Activated naive CD8-positive, alpha-beta T cell (primary cell): ENCODE results near the gene MYDGF.
A peak's percentile ranks its signal among the peaks of the same experiment; 100 is the strongest.

ENCODE experiments used
- H3K27ac Mint-ChIP-seq: one replicate; pipeline ENCODE4 v1.8.0; 2021; ENCODE audit warnings: mixed read lengths
- H3K27me3 Mint-ChIP-seq: one replicate; pipeline ENCODE4 v1.8.0; 2021; ENCODE audit warnings: mixed read lengths
- H3K36me3 Mint-ChIP-seq: one replicate; pipeline ENCODE4 v1.8.0; 2021; ENCODE audit warnings: mixed read lengths
- H3K4me1 Mint-ChIP-seq: one replicate; pipeline ENCODE4 v1.8.0; 2021; ENCODE audit warnings: low read depth, mixed read lengths
- H3K4me3 Mint-ChIP-seq: one replicate; pipeline ENCODE4 v1.8.0; 2021; ENCODE audit warnings: mild to moderate bottlenecking, mixed read lengths
- H3K9me3 Mint-ChIP-seq: one replicate; pipeline ENCODE4 v1.8.0; 2021; ENCODE audit warnings: low read depth, mixed read lengths

MYDGF gene

DNA sequence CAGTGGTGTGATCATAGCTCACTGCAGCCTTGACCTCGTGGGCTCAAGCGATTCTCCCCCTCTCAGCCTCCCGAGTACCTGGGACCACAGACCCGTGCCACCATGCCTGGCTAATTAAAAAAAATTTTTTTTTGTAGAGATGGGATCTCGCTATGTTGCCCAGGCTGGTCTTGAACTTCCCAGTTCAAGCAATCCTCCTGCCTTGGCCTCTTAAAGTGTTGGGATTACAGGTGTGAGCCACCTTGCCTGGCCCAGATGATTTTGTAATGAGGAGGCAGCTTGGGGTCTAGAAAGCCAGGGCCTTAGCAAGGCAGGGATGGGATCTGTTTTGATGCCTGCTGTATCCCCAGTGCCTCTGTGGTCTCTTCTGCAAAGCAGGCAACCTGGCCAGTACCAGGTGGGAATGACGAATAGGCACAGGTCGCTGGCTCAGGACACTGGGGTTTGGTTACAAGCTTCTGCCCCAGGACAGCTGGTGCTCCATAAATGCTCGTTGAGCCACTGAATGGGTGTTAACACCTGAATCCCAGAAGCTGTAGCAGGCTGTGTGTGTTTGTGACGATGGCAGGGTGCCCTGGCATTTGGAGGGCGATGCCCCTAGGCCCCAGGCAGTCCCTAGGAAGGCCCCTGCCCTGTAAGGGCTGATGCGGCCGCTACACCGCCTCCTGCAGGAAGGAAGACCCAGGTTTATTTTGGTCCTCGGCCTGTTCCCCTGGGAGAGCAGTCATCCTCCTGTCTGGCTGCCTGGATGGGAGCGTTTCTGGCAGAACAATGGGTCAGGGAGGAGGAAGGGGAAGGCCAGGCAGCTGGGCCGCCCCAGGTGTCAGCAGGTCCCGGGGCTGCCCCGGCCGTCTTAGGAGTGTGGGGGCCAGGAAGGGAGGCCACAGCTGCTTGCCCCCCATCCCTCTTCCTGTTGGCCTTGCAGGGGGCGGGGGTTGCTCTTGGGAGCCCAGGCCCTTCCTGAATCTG lies 22.2 kb downstream of the MYDGF start:
- Mint-ChIP-seq H3K27ac (no peak overlapping the region), H3K36me3 (no peaks in the 10 kb centered on the region), H3K9me3 (no peaks in the 10 kb centered on the region), H3K27me3 (no peaks in the 10 kb centered on the region), H3K4me1 (peaks cover 3% of the 10 kb centered on the region), H3K4me3 (no peak overlapping the region)

DNA sequence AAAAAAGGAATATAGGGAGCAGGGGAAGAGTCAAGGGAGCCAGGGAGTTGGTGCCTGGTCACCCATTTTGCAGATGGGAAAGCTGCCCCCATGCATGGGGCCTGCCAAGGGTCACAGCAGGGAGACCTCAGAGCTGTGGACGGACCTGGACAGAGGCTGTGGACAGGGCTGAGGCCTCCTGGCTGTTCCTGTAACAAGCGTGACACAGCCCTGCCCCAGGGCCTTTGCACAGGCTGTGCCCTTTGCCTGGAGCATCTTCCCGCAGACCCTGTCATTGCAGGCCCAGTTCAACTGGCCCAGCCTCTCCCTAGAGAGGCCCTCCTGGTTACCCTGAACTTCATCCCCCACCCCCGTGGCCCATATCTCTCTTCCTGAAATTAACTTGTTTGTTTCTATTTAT lies 24.4 kb downstream of the MYDGF start:
- Mint-ChIP-seq H3K4me3 (no peak overlapping the region), H3K27ac (no peak overlapping the region), H3K36me3 (no peaks in the 10 kb centered on the region), H3K27me3 (no peaks in the 10 kb centered on the region), H3K4me1 (peaks cover 9% of the 10 kb centered on the region), H3K9me3 (no peaks in the 10 kb centered on the region)

DNA sequence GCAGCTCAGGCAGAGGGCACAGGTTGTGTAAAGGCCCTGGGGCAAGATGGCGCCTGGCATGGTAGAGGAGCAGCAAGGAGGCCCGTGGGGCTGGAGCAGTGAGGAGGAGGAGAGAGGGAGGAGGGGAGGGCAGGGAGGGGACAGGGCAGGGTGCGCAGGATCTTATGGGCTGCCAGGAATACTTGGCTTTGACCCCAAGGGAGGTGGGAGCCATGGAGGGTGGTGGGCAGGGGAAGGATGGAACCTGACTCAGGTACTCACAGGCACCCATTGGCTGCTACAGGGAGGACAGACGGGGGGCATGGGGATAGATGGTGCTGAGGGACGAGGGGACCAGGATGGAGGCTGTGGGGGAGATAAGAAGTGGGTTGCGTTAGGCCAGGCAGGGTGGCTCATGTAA lies 27.5 kb downstream of the MYDGF start:
- H3K4me1 Mint-ChIP-seq: peaks cover 22% of the 10 kb centered on the region
- H3K27me3 Mint-ChIP-seq: no peaks in the 10 kb centered on the region
- no peak overlapping the region for H3K4me3 Mint-ChIP-seq
- H3K9me3 Mint-ChIP-seq: no peaks in the 10 kb centered on the region
- H3K27ac Mint-ChIP-seq: no peak overlapping the region
- no peaks in the 10 kb centered on the region for H3K36me3 Mint-ChIP-seq

DNA sequence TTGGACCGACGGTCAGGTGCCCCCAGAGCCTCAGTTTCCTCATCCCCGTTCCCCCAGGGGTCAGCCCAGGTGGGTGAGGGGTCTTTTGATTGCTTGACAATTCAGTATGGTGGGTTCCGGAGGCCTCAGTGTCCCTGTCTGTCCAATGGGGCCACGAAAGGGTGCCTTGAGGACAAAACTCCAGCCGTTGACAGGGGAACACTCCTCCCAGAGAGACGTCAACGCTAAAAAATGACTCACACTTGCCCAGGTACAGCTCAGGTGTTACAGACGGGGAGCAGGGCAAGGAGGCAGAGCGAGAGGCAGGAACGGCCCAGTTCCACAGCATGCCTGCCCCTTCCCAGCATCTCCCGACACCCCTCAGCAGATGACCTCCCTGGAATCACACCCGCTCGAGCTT lies 29.0 kb downstream of the MYDGF start:
- no peaks in the 10 kb centered on the region for H3K27me3 Mint-ChIP-seq
- H3K27ac Mint-ChIP-seq: no peak overlapping the region
- H3K4me3 Mint-ChIP-seq: peak overlapping the region; percentile 59
- no peaks in the 10 kb centered on the region for H3K36me3 Mint-ChIP-seq
- peaks cover 32% of the 10 kb centered on the region for H3K4me1 Mint-ChIP-seq
- no peaks in the 10 kb centered on the region for H3K9me3 Mint-ChIP-seq

DNA sequence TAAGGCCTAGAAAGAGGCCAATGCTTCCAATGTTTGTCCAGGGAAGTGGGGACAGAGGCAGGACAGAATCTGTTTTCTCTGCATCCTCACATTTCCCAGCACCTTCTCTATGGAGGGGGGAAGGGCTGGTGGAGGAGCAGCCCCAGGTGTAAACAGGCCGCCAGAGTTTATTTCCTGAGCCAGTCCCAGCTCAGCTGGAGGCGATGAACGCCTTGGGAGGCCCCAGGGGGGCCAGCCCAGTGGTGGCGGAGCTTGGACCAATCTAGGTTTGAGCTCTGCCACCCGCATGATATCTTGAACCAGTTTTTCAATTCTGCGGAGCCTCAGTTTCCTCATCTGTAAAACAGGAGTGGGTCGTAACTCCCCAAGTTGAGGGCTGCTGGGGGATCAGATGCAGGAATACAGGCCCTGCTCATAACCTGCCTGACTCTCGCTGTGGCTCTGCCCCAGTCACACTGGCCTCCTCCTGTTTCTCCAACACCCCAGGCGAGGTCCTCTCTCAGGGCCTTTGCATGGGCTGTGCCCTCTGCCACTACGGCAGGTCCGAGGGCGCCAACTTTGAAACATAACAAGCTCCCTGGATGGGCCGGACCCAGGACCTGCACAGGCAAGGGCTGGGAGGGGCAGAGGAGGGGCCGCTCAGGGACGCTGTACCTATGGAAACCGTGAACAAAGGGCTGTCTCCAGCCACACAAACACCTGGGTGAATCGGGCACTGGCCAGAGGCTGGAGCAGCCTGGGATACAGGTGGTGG lies 29.7 kb downstream of the MYDGF start:
- Mint-ChIP-seq H3K9me3 (no peaks in the 10 kb centered on the region), H3K27me3 (no peaks in the 10 kb centered on the region), H3K27ac (no peak overlapping the region)

DNA sequence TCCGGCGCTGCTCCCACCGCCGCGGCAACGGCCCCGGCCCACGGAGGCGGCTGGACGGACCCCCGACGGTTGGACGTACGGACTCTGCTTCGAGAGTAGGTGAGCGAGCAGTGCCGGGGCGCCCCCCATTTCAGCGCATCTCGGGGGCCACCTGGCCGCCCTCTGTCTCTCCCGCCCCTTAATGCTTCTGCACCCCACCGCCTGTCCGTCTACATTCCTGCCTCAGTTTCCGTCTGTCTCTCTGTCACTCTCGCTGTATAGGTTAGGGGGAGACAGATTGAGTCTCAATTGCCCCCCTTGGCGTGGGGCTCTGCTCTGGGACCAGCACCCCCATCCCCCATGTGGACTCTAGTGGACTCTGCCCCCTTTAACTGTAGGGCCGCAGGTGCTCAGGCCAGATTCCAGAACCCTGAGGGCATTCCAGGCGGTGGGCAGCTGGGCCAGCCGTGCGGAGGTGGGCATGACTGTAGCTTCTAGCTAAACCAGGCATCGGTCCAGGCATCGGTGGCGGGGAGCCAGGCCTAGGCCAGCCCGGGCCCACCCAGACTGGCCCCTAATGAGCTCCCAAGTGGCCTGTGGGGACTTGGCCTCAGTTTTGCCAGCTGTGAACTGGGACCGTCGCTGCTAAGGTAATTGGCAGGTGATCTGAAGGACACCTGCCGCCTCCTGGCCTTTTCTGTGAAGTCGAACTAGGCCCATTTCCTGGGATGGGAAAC lies 30.5 kb downstream of the MYDGF start:
- H3K27ac Mint-ChIP-seq: peak overlapping the region; percentile 78
- no peaks in the 10 kb centered on the region for H3K36me3 Mint-ChIP-seq
- H3K9me3 Mint-ChIP-seq: no peaks in the 10 kb centered on the region
- no peaks in the 10 kb centered on the region for H3K27me3 Mint-ChIP-seq
- H3K4me1 Mint-ChIP-seq: peaks cover 32% of the 10 kb centered on the region
- H3K4me3 Mint-ChIP-seq: peak overlapping the region; percentile 93

More for the DNA sequence above, 29.7 kb downstream of the MYDGF start:
- Mint-ChIP-seq H3K36me3 (no peaks in the 10 kb centered on the region), H3K4me1 (peaks cover 32% of the 10 kb centered on the region), H3K4me3 (peak overlapping the region; percentile 93)

DNA sequence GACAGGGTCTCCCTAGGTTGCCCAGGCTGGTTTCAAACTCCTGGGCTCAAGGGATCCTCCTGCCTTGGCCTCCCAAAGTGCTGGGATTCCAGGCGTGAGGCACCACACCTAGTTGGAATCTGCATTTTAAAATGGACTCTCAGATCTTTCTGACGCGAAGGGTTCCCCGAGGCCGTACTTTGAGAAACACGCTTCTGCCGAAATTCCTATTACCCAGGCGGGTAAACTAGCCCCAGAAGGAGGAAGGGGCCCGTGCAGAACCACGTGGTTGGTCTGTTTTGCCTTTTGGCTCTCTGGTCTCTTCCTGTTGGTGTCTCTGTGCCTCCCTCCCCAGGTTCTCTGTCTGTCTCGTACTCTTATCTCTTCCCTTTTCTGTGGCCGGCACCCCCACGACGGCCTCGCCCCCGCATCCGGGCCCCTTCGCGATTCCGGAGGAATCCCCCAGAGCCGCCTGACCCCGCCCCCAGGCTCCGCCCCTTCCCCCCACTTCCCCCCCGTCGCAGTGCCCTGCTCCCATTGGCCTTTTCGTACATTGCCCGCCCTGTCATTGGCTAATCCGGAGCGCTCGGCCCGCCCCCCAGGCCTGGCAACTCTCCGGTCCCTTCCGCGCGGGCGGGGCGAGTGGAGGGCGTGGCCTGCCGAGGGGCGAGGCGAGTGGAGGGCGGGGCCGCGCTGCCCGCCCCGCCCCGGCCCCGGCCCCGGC lies 31.2 kb downstream of the MYDGF start, which contains the start of gene TNFAIP8L1:
Gene TNFAIP8L1 (plus strand): TSS at position 689 of the 703 bp plus-strand sequence. CDS start 12,354 bp downstream, outside the sequence.
- Mint-ChIP-seq H3K27me3 (no peaks in the 10 kb centered on the region), H3K4me1 (peaks cover 32% of the 10 kb centered on the region), H3K4me3 (peak within 1 kb of the TSS; percentile 93)

DNA sequence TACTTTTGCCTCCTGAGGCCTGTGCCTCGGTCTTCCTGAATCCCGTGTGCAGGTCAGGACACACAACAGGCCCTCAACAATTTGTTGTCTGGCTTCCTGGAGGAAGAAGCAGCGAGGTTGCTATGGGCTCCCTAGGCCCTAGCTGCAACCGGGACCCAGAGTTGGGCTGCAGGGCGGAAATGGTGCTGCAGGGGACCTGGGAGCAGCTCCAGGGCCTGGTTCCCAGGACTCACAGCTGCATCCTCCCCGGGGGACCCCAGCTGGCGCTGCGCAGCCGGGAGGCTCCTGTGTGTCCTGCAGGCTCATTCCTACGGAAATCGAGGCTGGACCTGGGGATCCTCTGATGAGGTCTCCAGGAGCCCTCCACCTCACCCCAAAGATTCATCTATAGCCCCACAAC lies 31.8 kb downstream of the MYDGF start:
- Mint-ChIP-seq H3K36me3 (no peaks in the 10 kb centered on the region), H3K9me3 (no peaks in the 10 kb centered on the region), H3K4me3 (peak overlapping the region; percentile 84), H3K27me3 (no peaks in the 10 kb centered on the region), H3K4me1 (peaks cover 33% of the 10 kb centered on the region), H3K27ac (peak overlapping the region; percentile 99)

More for the DNA sequence above, 31.2 kb downstream of the MYDGF start, which contains the start of gene TNFAIP8L1:
- Mint-ChIP-seq H3K9me3 (no peaks in the 10 kb centered on the region), H3K27ac (peak within 1 kb of the TSS; percentile 99), H3K36me3 (no peaks in the 10 kb centered on the region)

DNA sequence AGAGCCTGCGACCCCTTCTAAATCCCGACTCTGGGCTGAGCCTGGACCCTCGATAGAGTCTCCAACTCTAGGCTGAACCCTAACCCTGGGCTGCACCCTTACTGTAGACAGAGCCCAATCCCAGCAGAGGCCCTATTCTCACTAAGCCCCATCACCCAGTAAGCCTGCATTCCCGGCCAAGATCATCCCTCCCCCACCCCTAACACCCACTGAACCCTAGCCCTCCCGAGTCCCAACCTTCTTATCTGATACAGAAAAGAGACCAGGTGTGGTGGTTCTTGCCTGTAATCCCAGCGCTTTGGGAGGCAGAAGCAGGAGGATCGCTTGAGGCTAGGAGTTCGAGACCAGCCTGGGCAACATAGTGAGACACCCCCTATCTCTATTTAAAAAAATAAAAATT lies 33.4 kb downstream of the MYDGF start:
- Mint-ChIP-seq H3K4me3 (peak overlapping the region; percentile 38), H3K36me3 (no peaks in the 10 kb centered on the region), H3K27me3 (no peaks in the 10 kb centered on the region), H3K27ac (no peak overlapping the region), H3K9me3 (no peaks in the 10 kb centered on the region), H3K4me1 (peaks cover 33% of the 10 kb centered on the region)

DNA sequence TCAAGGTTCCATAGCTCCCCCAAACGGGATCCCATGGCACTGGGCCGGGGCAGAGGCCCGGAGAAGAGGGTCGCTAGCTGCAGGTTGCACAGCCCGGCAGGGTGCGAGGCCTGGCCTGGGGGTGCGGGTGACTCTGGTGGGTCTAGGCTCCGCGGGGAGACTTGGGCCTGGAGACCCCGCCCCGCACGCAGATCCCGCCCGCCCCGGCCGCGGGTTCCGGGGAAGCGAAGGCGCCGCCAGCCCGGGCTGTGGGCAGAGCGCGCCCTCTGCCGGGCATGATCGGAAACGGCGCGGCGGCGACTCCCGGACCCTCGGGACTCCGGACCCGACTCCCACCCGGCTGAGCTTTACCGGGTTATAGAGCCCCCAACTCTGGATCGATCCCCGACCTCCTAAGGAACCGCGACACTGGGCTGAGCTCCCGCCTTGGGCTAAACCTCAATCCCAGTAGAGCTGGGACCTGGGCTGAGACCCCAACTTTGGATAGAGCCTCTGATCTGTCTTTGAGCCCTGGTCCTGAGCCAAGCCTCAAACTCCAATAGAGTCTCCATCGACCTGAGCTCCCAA lies 33.9 kb downstream of the MYDGF start:
- no peak overlapping the region for H3K27ac Mint-ChIP-seq
- peak overlapping the region; percentile 38 for H3K4me3 Mint-ChIP-seq
- H3K36me3 Mint-ChIP-seq: no peaks in the 10 kb centered on the region
- no peaks in the 10 kb centered on the region for H3K9me3 Mint-ChIP-seq
- no peaks in the 10 kb centered on the region for H3K27me3 Mint-ChIP-seq
- H3K4me1 Mint-ChIP-seq: peaks cover 31% of the 10 kb centered on the region

DNA sequence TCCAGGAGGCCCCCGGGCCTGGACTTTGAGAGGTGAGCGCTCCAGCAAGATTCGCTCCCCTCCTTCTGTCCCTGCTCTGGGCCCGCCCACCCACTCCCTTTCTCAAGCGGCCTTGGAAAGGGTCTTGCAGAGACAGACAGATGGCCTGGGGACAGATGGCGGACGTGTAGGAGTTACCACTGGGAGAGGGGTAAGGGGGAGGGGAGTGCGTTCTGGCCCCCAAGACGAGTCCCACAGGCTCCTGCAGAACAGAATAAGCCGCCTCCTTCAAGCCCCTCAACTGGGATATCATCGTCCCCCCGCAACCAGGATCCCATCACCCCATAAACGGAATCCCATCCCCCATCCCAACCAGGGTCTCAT lies 34.4 kb downstream of the MYDGF start:
- Mint-ChIP-seq H3K27me3 (no peaks in the 10 kb centered on the region), H3K9me3 (no peaks in the 10 kb centered on the region), H3K4me3 (peak overlapping the region; percentile 32), H3K4me1 (peaks cover 29% of the 10 kb centered on the region), H3K36me3 (no peaks in the 10 kb centered on the region), H3K27ac (no peak overlapping the region)

DNA sequence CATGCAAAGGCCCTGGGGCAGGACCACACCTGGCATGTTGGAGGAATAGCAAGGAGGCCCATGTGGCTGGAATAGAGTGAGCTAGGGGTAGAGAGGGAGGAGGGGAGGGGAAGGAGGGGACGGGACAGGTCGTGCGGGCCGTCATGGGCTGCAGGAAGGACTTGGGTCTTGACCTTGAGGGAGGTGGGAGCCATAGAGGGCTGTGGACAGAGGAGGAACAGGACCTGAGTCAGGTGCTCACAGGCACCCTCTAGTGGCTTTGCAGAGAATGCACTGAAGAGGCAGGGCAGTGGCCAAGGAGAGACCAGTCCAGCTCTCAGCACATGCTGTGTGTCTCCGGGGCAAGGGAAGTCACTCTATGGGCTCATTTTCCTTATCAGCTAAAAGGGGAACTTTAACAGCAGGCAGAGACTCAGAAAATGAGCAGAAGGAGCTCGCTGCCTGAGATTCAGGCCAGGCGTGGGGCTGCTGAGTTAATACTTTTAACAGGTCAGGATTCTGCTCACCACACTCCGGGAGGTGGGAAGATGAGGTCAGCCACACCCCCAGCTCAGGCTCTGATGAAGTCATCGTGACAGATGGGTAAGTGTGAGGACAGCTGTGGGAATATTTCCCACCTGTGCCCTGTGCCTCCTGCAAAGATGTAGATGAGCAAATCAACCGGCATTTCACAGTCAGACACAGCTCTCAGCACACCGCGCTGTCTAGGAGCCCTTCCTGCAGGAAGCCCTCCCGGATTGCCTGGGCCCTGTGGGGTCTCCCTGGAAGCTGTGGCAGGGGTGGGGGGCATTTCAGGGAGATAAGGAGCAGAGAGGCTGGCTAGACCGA lies 36.8 kb downstream of the MYDGF start:
- H3K4me3 Mint-ChIP-seq: no peak overlapping the region
- H3K36me3 Mint-ChIP-seq: no peaks in the 10 kb centered on the region
- no peaks in the 10 kb centered on the region for H3K27me3 Mint-ChIP-seq
- H3K4me1 Mint-ChIP-seq: peaks cover 15% of the 10 kb centered on the region
- H3K9me3 Mint-ChIP-seq: no peaks in the 10 kb centered on the region
- no peak overlapping the region for H3K27ac Mint-ChIP-seq

DNA sequence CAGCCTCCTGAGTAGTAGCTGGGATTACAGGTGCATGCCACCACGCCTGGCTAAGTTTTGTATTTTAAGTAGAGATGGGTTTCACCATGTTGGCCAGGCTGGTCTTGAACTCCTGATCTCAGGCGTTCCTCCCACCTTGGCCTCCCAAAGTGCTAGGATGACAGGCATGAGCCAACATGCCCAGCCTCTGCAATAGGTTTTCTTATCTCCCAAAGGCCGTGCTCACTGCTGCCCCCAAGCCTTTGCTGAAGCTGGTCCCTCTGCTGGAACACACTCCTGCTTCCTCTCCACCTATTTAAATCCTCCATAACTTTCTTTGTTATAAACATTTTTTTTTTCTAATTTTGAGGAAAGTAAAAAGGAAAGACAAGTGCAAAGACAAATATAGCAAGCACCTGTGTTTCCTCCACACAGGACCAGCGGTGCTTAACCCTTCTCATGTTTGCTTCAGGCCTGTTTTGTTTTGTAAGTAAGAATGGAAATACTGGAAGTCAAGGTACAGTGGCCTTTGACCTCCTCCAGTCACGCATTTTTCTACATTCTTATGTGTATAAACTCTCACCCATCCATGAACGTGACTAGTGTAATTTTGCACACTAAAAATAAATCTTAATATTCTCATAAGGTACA lies 45.3 kb downstream of the MYDGF start:
- H3K4me1 Mint-ChIP-seq: no peaks in the 10 kb centered on the region
- no peaks in the 10 kb centered on the region for H3K27me3 Mint-ChIP-seq
- H3K4me3 Mint-ChIP-seq: no peak overlapping the region
- no peaks in the 10 kb centered on the region for H3K36me3 Mint-ChIP-seq
- H3K9me3 Mint-ChIP-seq: no peaks in the 10 kb centered on the region
- no peak overlapping the region for H3K27ac Mint-ChIP-seq
